SH-SY5Y (cell line): Measurements from ENCODE around the gene FAM13A.

ENCODE experiments used
- GATA2 ChIP-seq: IDR thresholded peaks from 2 replicates; pipeline ENCODE4 v1.6.1; 2011; ENCODE audit warnings: mild to moderate bottlenecking, low read depth, low read length
- GATA3 ChIP-seq: IDR thresholded peaks from 2 replicates; pipeline ENCODE4 v1.6.1; 2011; ENCODE audit warnings: low read depth, mild to moderate bottlenecking, low read length, moderate library complexity

DNA sequence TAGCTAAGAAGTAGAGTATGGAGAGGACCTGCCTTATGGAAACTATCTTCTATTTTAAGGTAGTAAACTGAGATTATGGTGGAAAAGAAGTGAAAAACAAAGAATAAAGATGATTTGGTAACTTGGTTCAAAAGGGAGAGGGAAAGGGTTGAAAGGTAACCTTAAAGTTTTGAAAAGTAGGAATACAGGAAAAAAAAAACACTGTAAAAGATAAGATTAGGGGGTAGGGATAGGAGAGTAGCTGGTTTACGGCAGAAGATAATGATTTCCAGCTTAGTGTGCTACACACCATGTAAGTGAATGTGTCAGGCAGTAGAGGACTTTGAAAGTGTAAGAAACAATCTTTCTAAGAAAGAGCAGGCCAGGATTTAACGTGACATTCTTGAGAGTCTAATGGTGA lies 35.3 kb downstream of the FAM13A start:
- no peak for TF ChIP-seq GATA2
- no peak for TF ChIP-seq GATA3
